ENCODE data around the gene PADI2. TPM values are rescaled to one million over a fixed set of nuclear protein-coding genes. Genes with fewer than 3 reads are reported as not detected.

PADI2 gene
- total RNA-seq, 1 experiment from 2014 or later: 0.10 TPM

DNA sequence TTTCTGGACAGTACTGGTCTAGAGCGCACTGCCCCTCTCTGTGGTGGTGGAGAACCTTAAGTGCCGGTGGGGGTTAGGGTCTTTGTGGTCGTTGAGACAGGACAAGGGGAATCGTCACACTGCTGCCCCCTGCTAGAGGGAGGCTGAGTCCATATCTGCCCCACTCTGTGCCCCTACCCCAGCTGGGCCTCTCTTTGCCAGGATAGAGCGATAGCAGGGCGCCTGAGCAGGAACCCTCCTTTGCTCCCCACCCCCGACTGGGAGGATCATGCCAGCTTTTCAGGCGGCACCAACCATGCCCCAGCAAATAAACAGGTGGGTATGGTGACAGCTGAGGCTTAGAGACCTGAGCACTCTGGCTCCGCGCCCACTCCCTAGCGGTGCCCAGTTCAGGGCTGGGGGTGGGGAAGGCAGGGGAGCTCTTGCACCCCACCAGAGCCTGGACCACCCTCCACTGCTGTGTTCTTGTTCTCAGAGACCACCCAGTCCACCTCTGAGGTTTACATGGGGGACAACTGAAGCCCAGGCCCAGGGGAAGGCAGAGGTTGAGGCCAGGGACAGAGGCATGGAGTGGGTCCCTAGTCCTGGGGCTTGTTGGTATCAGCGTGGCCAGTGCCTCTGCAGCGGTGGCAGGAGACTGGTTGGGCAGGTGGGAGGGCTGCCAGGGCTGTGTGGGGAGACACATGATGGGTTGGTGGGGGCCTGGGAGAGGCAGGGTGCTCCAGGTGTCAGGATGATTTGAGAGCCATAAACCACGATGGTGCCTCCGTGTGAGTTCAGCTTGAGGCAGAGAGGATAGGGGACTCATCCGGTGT is 1.6 kb downstream of the PADI2 start:
- no peak for DNase-seq (ENCODE audit: extremely low read depth, low read depth)

DNA sequence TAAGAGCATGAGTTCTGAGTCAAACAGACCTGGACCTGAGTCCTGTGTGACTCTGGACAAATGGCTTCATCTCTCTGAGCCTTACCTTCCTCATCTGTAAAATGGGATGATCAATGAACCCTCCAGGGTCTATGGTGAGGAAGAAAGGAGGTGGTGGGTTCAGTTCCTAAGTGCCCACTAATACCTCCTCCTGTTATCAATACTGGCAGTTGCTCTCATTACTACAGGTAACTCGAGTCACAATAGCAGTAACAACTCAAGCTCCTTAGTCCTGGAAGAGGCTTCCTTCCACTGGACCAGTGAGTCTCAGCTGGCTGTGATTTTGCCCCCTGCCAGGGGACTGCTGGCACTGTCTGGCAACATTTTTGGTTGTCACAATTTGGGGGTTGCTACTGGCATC is 2.6 kb downstream of the PADI2 start:
- DNase-seq (ENCODE audit: extremely low read depth, low read depth): no peak

DNA sequence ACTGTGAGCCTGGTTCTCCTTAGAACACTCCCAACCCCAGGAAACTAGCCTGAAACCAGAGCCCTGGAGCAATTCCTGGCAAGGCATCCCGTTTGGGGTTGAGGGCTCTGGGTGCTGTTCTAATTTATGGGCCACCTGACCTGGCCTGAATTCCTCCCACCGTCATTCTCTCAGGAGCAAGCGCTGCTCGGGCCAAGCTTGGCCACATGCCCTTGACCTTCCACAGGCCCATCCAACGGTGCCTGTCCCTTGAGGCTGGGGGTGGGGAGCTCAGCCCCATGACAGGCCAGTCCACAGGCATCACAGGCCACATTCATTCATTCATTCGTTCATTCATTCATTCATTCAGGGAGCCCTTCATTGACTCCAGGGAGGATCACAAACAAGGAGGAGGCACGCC is 5.3 kb downstream of the PADI2 start:
- DNase-seq (ENCODE audit: extremely low read depth, low read depth): no peak

DNA sequence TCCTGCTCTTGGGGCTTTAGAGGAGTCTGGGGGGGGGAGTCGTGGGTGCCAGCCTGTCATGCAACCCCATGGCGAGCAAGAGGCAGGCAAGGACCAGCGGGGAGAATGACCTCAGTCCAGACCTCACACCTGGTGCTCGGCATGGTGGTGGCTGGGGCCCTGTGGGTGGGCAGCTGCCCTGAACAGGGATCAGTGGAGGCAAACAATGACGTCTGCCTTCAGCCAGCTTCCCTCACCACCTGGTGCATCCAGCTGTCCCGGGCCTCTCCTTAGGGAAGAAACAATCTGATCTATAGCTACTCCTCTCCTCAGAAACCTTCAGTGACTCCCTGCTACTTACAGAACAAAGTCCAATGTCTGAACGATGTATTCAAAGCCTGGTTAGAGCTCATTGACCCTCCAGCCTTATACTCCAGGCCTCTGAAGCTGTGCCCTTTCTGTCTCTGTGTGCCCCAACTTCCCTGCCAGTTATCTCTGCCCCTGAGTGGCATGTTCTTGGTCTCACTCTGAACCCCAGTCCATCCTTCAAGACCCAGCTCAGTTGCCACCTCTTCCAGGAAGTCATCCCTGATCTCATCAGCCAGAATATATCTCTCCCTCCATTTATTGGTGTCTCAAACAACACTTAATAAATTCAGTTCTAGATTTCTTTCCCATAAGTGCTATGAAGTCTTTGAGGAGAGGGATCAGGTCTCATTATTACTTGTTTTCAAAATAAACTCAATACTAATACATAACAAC is 6.6 kb downstream of the PADI2 start:
- DNase-seq (ENCODE audit: extremely low read depth, low read depth): no peak

DNA sequence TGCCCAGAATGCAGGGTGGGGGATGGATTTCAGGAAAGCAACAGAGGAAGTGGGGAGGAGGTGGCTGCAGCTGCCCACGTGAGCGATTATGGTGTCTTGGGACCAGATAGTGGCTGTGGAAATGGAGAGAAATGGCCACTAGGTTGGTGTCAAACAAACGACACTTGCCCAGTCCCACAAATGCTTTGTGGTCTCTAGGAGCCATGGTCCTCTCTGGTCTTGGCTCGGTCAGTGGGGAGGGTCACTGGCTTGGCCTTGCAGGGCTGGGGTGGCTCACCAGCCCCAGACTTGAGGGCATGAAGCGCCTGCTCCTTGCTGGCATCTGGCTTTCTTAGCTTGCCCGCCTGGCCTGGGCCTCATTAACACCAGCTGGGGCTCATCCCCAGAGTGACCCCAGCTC is 7.2 kb downstream of the PADI2 start:
- no peak for DNase-seq (ENCODE audit: extremely low read depth, low read depth)

DNA sequence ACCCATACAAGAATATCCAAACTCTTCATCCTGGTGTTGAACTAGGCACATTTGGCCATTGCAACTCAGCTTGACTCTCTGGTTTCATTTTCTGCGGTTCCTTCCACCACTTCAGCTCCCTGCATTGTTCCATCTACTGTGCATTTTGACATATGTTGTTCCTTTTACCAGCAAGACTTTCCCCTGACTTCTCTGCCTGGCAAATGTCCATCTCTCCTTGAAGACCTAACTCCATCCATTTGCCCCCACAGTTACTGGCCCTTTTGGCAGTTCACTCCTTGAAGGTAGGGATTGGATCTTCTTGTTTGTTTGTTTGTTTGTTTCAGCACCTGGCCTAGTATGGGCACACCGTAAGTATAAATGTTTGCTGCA is 8.7 kb downstream of the PADI2 start:
- no peak for DNase-seq (ENCODE audit: extremely low read depth, low read depth)

DNA sequence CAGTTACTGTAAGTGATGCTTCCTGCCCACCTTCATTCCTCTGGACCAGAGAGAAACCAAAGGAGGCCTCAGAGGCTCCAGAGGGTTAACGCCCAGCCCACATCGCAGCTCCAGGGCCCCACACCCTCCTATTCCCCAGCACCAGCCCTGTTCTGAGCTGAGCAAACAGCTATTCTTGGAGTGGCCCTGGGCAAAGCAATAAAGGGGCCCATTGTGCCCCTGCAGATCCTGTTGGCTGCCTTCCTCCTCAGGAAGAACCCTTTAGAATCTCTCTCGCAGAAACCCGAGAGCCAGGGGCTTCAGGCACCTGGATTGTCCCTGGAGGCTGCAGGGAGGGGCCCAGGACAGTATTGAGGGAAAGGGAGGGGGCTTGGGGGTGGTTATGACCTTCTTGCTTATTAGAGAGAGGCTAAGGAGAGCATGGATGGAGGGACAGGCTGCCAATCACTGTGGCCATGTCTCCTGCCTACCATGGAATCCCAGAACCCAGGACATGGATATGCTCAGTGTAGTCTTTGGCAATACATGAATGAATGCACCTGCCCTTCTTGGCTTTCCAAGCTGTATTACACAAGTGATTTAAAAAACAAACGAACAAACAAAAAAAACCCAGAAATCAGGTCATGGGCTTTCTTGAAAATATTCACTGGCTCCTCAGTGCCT is 9.2 kb downstream of the PADI2 start:
- no peak for DNase-seq (ENCODE audit: extremely low read depth, low read depth)

DNA sequence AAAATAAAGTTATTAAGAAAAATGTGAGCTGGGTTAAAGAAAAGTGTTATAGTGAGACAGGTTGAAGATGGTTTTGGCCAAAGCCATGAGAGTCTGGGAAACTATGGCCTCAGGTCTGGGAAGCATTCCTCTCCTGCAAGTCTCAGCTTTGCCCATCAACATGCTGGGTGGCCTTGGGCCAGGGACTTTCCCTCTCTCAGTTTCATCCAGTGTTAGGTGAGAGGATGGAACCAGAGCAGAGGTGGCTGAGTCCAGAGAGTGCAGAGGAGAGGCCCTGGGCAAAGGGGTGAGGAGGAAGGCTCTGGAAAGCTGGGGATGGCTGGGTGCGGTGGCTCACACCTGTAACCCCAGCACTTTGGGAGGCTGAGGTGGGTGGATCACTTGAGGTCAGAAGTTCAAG is 10.5 kb downstream of the PADI2 start:
- DNase-seq (ENCODE audit: extremely low read depth, low read depth): no peak

DNA sequence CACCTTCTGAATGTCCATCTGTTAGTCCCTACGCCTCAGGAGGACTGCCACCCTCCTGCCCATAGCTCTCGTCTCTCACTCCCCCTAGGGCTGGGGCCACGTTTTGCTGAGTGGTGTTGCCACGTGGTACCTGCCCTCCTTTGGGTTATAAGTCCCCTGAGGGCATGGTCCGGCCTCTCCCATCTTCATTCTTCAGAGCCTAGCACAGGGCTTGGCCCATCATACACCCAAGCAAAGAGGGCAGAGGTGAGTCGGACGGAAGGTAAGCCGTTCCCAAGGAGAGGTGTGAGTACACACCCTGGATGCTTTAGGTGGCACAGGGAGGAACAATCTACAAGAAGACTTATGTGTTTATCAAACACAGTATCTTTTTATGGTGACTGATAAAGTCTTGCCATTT is 10.9 kb downstream of the PADI2 start:
- DNase-seq (ENCODE audit: extremely low read depth, low read depth): no peak

DNA sequence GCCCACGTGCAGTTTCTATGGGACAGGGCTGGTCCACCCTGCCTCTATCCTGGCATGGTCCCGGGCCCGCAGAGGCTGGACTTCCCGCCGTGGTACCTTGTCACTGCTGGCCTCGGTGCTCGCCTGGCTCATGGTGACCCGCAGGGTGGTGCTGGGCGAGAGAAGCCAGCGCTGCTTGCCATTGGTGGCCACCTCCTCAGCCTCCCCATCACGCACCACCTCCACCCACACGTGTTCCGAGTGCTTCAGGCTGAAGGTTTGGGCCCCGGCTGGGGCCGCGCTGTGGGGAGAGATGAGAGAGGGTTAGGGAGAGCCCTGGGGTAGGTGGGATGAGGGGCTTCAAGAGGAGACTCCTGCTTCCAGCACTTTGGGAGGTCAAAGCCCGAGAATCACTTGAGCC is 14.5 kb downstream of the PADI2 start:
- DNase-seq (ENCODE audit: extremely low read depth, low read depth): no peak

DNA sequence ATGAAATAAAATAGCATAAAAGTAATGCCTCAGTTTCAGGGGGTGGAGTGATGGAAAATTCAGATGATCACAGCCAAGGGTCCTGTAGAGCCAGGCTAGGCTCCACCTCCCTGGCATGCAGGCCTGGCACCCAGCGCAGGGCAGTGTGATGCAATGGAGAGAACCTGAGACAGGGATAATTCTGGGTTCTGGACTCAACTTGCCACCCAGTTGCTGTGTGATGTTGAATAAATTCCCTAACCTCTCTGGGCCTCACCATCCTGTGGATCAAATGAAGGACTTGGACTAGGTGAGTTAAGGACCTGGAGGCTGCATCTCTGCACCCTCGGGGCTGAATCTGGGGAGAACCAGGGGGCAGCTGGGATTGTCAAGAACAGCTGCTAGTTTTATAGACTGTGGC is 17.0 kb downstream of the PADI2 start:
- DNase-seq (ENCODE audit: extremely low read depth, low read depth): no peak

DNA sequence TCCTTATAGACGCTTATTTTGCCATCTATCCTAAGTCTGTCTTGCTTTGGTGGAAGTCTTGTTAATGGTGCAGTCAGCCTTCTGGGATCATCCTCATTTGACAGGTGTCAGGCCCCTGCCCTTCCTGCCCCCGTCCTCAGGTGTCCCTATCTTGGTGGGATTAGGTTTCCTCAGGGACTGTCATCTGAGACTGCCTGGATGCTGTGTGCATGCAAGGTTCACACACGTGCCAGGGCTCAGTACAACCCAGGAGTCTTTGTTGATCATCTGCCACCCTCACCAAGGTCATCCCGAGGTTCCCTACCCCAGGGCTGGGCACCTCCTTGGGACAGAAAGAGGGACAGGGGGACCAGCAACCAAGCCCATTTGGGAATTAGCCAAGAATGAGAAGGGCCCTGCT is 18.0 kb downstream of the PADI2 start:
- no peak for DNase-seq (ENCODE audit: extremely low read depth, low read depth)

DNA sequence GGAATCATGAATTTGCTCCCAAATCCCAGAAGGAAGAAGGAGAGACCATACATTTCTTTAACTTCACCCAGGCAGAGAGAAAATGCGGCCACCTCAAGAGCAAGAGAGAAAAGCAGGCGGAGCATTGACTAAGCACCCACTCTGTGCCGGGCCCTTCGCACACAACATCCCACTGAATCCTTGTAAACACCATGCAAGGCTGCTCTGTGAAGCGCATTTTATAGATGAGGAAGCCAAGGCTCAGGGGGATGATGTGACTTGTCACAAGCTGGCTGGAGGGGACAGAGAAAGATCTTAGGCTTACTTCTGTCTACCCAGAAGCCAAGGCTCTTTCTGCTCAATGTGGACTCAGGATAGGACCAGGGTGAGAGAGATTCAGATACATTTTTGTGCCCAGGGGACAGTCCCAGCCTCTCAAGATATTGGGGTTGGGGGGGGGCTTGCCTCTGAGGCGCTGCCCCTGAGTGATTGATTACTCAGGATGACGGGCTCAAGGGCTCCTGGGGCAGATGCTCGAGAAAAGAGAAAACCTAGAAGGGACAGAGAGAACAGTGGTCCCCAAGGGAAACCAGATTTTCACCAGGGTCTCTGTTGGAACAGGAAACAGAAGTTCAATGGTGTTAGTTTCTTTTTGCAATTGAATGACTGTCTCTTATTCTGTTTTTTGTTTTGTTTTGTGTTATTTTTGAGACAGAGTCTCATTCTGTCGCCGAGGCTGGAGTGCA is 19.5 kb downstream of the PADI2 start:
- DNase-seq (ENCODE audit: extremely low read depth, low read depth): no peak

DNA sequence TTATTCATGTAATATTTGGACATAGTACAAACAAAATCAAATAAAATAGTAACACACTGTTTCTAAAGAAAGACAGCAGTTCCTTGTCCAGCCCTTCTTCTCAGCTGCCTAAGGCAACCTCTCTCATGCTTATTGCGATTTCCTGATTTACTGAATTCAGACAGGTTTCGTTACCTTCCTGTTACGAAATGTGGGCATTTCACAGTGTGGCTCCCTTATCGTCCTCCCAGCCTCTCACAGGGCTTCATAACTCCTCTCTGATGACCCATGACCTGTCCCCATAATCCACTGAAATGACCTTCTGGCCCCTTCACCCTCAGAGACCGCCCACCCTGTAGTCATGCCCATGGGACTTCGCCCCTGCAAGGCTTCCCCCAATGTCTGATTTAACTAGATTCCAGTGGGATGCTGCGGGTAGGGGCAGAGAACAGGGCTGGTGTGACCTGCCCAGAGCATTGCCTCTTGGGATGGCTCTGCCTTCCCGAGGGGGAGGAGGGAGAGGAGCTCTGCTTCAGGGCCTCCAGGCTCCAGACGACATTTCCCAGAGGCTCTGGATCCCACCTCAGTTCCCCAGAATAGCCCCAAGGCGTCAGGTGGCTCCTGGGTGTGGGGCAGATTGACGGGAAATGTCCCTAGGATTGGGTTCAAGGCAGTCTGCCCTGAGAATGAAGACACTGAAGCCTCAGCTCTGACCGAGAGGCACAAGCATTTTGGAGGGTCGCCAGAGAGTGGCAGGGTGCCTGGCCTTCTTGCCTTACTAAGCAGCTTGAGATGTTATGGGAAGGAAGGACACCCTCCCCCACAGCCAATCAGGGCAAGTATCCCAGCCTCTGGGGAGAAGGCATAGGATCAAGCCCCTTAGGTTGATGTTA is 20.6 kb downstream of the PADI2 start:
- DNase-seq (ENCODE audit: extremely low read depth, low read depth): no peak

DNA sequence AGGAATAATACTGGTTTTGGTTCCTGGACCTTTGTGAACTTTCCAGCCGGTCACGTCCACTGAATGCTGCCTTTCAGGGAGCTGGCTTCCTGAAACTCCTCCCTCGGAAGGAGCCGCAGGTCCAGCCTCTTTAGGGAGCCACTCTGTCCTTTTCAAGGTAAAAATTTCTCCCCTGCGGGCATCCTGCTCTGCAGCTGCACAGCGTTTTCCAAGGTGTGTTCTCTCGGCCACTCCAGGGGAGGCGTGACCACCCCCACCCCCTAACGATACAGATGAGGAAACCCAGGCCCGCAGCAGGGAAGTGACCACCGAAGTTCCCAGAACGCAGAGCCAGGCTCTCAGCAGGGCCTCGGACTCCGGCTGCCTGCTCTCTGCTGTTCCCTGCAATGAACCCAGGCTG is 21.5 kb downstream of the PADI2 start:
- no peak for DNase-seq (ENCODE audit: extremely low read depth, low read depth)

DNA sequence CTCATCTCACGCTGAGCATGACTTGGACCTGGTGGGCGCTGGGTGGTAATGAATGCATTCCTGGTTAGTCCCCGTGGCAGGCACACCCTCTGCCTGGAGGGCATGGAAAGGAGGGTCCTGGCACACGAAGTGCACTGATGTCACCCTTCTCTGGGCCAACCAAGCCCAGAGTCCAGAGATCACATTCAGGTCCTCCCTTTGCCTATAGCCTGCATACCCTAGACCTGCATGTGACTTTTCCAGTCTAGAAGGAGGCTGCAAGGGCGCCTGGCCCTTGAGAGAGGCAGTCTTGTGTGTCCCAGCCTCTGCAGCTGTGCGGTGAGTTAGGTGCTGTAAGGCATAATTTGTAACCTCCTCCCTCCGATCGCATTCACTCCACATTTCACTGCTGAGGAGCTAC is 22.1 kb downstream of the PADI2 start:
- no peak for DNase-seq (ENCODE audit: extremely low read depth, low read depth)

DNA sequence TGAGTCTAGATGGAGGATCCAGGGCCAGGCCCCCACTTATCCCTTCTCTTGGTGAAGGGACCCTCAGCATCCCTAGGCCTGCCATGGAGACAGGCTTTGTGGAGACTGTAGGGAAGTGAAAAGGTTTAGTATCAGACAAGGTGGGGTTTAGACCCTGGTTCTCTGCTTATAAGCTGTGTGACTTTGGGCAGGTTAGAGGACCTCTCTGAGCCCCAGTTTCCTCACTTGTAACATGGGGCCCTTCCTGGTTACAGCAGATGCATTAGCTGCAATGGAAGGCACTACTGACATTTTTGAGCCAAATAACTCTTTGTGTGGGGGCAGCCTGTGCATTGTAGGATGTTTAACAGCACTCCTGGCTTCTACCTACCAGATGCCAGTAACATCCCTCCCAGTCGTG is 22.7 kb downstream of the PADI2 start:
- no peak for DNase-seq (ENCODE audit: extremely low read depth, low read depth)

DNA sequence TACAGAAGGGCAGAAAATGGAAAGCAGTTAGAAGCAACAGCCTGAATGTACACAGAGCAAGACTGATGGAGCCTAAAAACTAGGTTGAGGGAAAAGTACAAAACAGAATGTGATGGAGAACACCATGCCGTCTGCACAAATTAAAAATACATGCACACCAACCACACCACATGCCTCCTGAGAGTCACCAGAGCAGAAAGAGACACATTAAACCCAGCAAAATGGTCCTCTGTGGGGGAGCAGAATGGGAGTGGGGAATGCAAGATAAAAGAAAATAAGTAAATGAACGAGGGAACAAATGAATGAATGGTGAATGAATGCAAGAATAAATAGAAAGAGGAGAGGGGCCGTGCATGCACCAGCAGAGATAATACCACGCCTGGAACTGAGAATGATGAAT is 24.1 kb downstream of the PADI2 start:
- DNase-seq (ENCODE audit: extremely low read depth, low read depth): no peak

DNA sequence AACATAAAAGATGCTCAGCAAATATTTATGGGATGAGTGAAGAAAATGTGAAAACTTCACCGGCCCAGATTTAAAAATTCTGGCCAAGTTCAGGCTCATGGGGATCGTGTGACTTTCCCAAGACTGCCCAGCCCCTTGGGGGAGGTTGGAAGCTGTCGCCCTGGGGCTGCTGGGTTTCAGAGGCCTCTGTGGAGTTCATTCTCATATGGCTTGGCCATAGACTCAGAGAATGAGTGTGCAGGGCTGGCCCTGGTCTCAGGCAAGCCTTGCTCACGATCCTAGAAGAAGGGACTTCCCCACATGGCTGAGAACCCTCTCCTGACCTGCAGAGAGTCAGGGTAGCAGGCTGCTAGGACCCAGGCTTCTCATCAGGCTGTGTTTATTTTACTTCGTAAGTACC is 24.6 kb downstream of the PADI2 start:
- DNase-seq (ENCODE audit: extremely low read depth, low read depth): no peak

DNA sequence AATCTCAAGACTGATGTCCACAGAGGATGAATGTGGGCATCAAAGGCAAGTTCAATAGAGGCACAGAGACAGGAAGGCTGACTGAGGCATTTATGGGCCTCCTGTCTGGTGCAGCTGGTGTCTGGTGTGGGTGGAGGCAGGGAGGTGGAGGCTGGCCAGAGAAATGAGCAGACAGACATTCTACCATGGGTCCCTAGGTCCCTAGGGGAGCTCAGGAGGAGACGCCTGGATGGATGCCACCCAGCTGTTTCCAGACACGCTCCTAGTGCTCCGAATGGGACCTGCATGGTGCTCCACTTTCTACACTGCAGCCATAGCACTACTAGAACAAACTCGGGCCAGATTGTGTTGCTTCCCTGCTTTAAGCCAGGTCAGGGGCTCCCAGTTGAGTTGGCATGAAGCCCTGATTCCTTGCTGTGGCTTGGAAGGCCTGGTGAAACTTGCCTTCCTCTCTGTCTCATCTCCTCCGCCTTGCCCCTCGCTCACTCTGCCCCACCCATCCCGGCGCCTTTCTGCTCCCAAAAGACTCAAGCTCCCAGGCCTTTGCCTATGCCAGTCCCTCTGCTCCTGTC is 25.3 kb downstream of the PADI2 start:
- no peak for DNase-seq (ENCODE audit: extremely low read depth, low read depth)

All from NCI-H460 (cell line).